Measurements from ENCODE around the gene HCLS1. TPM values are rescaled to one million over a fixed set of nuclear protein-coding genes. Genes with fewer than 3 reads are reported as not detected.

Gene HCLS1
- total and polyA plus RNA-seq, 2 of the 8 experiments (the other 6 are each of a cell fraction or from before 2014, with no cell fraction given), result 0.53 to 1.3 TPM

GRCh38 chr3:121654493-121655385 lies 6.0 kb downstream of the HCLS1 start:
- no peaks in the 10 kb centered on the region for H3K36me3 ChIP-seq (ENCODE audit: control insufficient read depth in 2 of 4, insufficient read depth in 4 of 4, low read length in 3 of 4)
- no peak for DNase-seq (ENCODE audit: low read depth in 1 of 2, low spot score in 2 of 2)
- H3K23ac ChIP-seq (ENCODE audit: insufficient read length), result no peak overlapping the region
- H4K5ac ChIP-seq (ENCODE audit: insufficient read length, low read depth, low read length), result no peak overlapping the region
- CTCF ChIA-PET (ENCODE audit: partially characterized antibody), result interaction anchor here (1.2 kb wide), 1 partner anchor 10 kb away, joined by 3 read pairs; no protein-coding TSS in a partner anchor
- FAIRE-seq, result no peak
- no peak overlapping the region for H2BK20ac ChIP-seq (ENCODE audit: low read length)
- H3K4me3 ChIP-seq (ENCODE audit: extremely low read depth in 1 of 4, insufficient read depth in 2 of 4, low read depth in 3 of 4, low read length in 4 of 4), result no peak overlapping the region
- H3K56ac ChIP-seq (replicated peaks; ENCODE audit: insufficient read length, low read depth, low read length), result no peak overlapping the region
- no peak overlapping the region for H3K27ac ChIP-seq (ENCODE audit: low read depth, low read length)
- no peaks in the 10 kb centered on the region for H3K79me1 ChIP-seq (ENCODE audit: low read depth, low read length)
- H3K79me2 ChIP-seq (ENCODE audit: control insufficient read depth in 1 of 2, insufficient read depth in 2 of 2, low read length in 2 of 2), result no peaks in the 10 kb centered on the region
- H4K8ac ChIP-seq (ENCODE audit: extremely low read depth, insufficient read depth, low read length), result no peak overlapping the region
- H3K27me3 ChIP-seq (replicated peaks in 1 of 4; ENCODE audit: control insufficient read depth in 3 of 4, extremely low read depth in 1 of 4, insufficient read depth in 3 of 4, low read length in 3 of 4), result no peaks in the 10 kb centered on the region
- H4K20me1 ChIP-seq (replicated peaks in 1 of 2; ENCODE audit: control insufficient read depth in 1 of 2, insufficient read depth in 2 of 2, low read length in 2 of 2), result no peaks in the 10 kb centered on the region
- no peak overlapping the region for H3K18ac ChIP-seq (ENCODE audit: extremely low read depth, low read length)
- no peaks in the 10 kb centered on the region for H3K4me1 ChIP-seq (replicated peaks in 1 of 4; ENCODE audit: control insufficient read depth in 3 of 4, insufficient read depth in 4 of 4, low read length in 3 of 4)
- no peak overlapping the region for H2BK5ac ChIP-seq (ENCODE audit: low read depth, low read length)
- no peak overlapping the region for H2BK15ac ChIP-seq (ENCODE audit: low read length)
- H3K9me3 ChIP-seq (ENCODE audit: insufficient read depth in 2 of 2, low read depth in 1 of 2, low read length in 1 of 2), result no peaks in the 10 kb centered on the region
- H3K4ac ChIP-seq (replicated peaks; ENCODE audit: insufficient read length, low read depth, low read length), result no peak overlapping the region
- POLR2A ChIA-PET (ENCODE audit: partially characterized antibody), result no interaction called here
- H3K4me2 ChIP-seq (ENCODE audit: insufficient read depth in 1 of 2, low read depth in 2 of 2, low read length in 2 of 2), result no peak overlapping the region
- H3K14ac ChIP-seq (ENCODE audit: insufficient read length), result no peak overlapping the region
- no peak overlapping the region for H2AFZ ChIP-seq (ENCODE audit: low read length)
- no peak overlapping the region for H3K9ac ChIP-seq (replicated peaks in 1 of 4; ENCODE audit: extremely low read depth in 1 of 4, low read depth in 3 of 4, low read length in 3 of 4)
- H2BK120ac ChIP-seq (replicated peaks; ENCODE audit: low read depth, low read length), result no peak overlapping the region
- WGBS, 2 experiments (ENCODE audit: extremely low coverage in 1 of 2, insufficient coverage in 1 of 2, insufficient read length in 1 of 2, insufficient replicate concordance in 2 of 2, low coverage in 1 of 2, low lambda C conversion rate in 2 of 2, missing lambda C conversion rate in 1 of 2), result 93% methylated on average over 6 of the region's 6 CpGs; no CpG with 5 or more reads in 1 of the 2 experiments
- no peak overlapping the region for H2BK12ac ChIP-seq (ENCODE audit: low read depth, low read length)
- H3K23me2 ChIP-seq (ENCODE audit: low read depth, low read length), result no peaks in the 10 kb centered on the region
- no peak overlapping the region for H4K91ac ChIP-seq (replicated peaks; ENCODE audit: insufficient read length, low read length)
- no peak overlapping the region for H2AK5ac ChIP-seq (ENCODE audit: low read depth, low read length)
- no peak for TF ChIP-seq CBX5 (IDR thresholded peaks at IDR 0.05; ENCODE audit: low read depth, low read length)
- no peak for TF ChIP-seq MAX (IDR thresholded peaks at IDR 0.05)
- no peak for TF ChIP-seq RFX5 (IDR thresholded peaks at IDR 0.05; ENCODE audit: borderline replicate concordance, low read depth, low read length)
- TF ChIP-seq EGR1 (IDR thresholded peaks at IDR 0.05; ENCODE audit: borderline replicate concordance, low read depth, low read length), result no peak
- TF ChIP-seq KDM1A (IDR thresholded peaks at IDR 0.05; ENCODE audit: borderline replicate concordance, low read length), result no peak
- no peak for TF ChIP-seq CREB1 (IDR thresholded peaks at IDR 0.05)
- no peak for TF ChIP-seq SIX5 (IDR thresholded peaks at IDR 0.05; ENCODE audit: low read depth, low read length)
- TF ChIP-seq FOSL1 (IDR thresholded peaks at IDR 0.05; ENCODE audit: insufficient read depth, low read depth, low read length), result no peak
- no peak for TF ChIP-seq TEAD4 (IDR thresholded peaks at IDR 0.05; ENCODE audit: low read depth, low read length)
- TF ChIP-seq SAP30 (IDR thresholded peaks at IDR 0.05; ENCODE audit: insufficient read depth, insufficient replicate concordance, low read length), result no peak
- TF ChIP-seq CBX8 (IDR thresholded peaks at IDR 0.05; ENCODE audit: borderline replicate concordance, low read depth, low read length), result no peak
- no peak for TF ChIP-seq PHF8 (conservative IDR thresholded peaks at IDR 0.05; ENCODE audit: low read depth, low read length)
